Measurements from ENCODE around the gene GMDS.

GRCh38 chr6:1840491-1841121 lies 404.8 kb downstream of the GMDS start:
- TF ChIP-seq CTCF (optimal IDR thresholded peaks at IDR 0.05 in 1 of 3, IDR thresholded peaks at IDR 0.05 in 1 of 3, conservative IDR thresholded peaks at IDR 0.05 in 1 of 3; ENCODE audit: extremely low read depth in 1 of 3, insufficient read depth in 2 of 3, low read length in 3 of 3) (no peak), EZH2 (IDR thresholded peaks at IDR 0.05; ENCODE audit: low read length) (no peak)

Measured in keratinocyte (primary cell).